HEK293 (cell line): ENCODE measurements around the gene OCRL.

ENCODE experiments used
- CTCF ChIP-seq: fragments of 450-650 bp; formaldehyde crosslinking; IDR thresholded peaks from 2 replicates; pipeline ENCODE4 v1.5.1; 2016; ENCODE audit warnings: missing biosample characterization, missing genetic modification characterization
- YY1 ChIP-seq: fragments of 450-650 bp; formaldehyde crosslinking; IDR thresholded peaks from 2 replicates; pipeline ENCODE4 v1.5.1; 2018; ENCODE audit warnings: missing biosample characterization, missing genetic modification characterization
- ZFHX2 ChIP-seq: fragments of 450-650 bp; formaldehyde crosslinking; conservative IDR thresholded peaks from 2 replicates; pipeline ENCODE4 v1.5.1; 2016; ENCODE audit warnings: missing biosample characterization, missing genetic modification characterization
- ZNF510 ChIP-seq: fragments of 450-650 bp; formaldehyde crosslinking; IDR thresholded peaks from 2 replicates; pipeline ENCODE4 v1.5.1; 2018; ENCODE audit warnings: mild to moderate bottlenecking, missing genetic modification characterization, missing biosample characterization; ENCODE audit not compliant: insufficient replicate concordance
- ZNF518A ChIP-seq: fragments of 450-650 bp; formaldehyde crosslinking; conservative IDR thresholded peaks from 2 replicates; pipeline ENCODE4 v1.5.1; 2016; ENCODE audit warnings: low read depth, missing biosample characterization, missing genetic modification characterization

- TF ChIP-seq YY1 (tag by site-specific recombination), result no peak
- TF ChIP-seq CTCF (tag by site-specific recombination), result no peak
- no peak for TF ChIP-seq ZNF510
- TF ChIP-seq ZNF518A (tag by site-specific recombination), result no peak
- TF ChIP-seq ZFHX2 (tag by site-specific recombination), result no peak
These were observed 43.4 kb upstream of the OCRL start for GRCh38 chrX:129496625-129497024.
